Measurements from ENCODE around the gene NFILZ. TPM values are rescaled to one million over a fixed set of nuclear protein-coding genes. Genes with fewer than 3 reads are reported as not detected.
"Not testable (repeated sequence)": the region's sequence is repeated elsewhere in the genome, so short reads cannot be mapped to it uniquely, and the experiment has no call there.

The NFILZ gene
- total RNA-seq, 1 donor from 2014 or later, result not detected

DNA sequence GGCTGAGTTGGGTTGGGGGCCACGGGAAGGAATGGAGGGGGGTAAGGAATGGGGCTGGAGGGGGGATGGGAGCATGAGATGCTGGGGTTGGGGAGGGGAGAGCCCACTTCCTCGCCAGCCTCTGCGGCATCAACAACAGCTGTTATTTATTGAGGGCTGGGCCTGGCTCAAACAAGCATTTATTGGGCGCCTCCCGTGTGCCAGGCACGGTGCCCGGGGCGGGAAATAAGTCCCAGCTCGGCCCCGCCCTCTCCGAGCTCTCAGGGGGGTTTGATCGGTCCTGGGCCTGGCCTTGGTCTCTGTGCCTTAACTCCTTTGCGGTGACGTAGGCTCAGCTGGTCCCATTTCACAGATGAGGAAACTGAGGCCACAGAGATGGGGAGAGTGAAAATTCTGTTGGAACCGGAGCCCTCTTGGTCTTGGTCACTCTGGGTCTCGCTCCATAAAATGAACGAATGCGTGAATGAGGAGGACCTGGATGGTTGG, 19.0 kb upstream of the NFILZ start:
- DNase-seq (ENCODE audit: low spot score in 2 of 2) (no peak), FAIRE-seq (no peak)

DNA sequence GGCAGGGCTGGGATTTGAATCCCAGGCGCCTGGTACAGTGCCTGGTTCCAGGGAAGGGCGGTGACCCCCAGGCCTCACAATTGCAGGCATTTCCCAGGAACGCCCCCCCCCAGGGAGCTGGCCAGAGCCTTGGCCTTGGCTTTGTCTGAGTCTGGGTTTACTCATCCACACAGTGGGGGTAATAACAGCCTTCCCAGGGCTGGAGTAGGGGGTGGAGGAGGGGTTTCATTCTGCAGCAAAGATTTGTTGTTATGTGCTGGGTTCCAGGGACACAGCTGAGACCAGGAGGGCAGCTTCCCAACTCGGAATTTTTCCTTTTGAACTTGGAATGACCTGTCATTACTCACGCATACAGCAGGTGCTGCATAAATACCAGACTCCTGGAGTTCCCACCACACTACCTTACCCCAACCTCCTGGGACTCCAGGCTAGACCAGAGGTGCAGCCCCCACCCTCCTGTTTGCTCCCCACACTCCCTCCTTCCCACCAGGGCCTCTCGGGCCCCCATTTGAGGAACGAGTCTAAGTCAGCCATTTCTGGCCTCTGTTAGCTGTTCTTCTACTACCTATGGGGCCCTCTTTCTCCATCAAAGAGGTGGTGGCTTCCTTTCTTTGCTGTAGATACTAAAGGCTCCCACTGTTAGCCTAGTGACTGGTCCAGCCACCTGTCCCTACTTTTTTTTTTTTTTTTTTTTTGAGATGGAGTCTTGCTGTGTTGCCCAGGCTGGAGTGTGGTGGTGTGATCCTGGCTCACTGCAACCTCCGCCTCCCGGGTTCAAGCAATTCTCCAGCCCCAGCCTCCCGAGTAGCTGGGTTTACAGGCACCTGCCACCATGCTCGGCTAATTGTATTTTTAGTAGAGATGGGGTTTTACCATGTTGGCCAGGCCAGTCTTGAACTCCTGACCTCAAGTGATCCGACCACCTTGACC, 18.3 kb upstream of the NFILZ start:
- DNase-seq (ENCODE audit: low spot score in 2 of 2) (no peak), FAIRE-seq (no peak)

DNA sequence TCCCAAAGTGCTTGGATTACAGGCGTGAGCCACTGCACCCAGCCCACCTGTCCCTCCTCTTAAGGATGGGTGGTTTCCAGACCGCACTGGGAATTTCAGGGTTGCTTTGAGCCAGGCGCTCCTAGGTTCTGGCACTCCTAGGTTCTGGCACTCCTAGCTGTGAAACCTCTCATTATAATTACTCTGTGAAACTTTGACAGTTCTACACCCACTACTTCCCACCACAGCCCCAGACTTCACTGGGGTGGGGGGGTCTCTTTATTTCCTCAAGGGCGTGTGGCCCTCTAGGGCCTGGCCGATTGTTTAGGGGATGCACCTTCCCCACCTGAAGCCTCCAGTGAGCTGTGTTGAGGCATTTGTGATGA, 17.6 kb upstream of the NFILZ start:
- FAIRE-seq, result no peak
- DNase-seq (ENCODE audit: low spot score in 2 of 2), result peak in 1 of 2 donors; percentile 8

DNA sequence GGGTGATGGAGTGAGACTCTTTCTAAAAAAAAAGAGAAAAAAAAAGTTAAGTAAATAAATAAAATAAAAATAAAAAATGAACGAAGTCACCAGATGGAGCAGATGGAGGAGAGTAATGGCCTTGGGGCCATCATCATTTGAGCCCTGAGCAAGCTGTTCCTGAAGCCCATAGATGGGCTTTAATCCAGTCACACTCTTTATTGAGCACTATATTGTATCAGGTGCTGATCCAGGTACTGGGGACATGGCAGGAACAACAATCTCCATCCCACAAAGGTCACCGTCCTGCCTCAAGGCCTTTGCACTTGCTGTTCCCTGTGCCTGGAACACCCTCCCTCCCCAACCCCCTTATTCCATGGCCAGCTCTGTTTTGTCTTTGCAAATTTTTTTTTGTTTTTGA, 16.0 kb upstream of the NFILZ start:
- FAIRE-seq (no peak), DNase-seq (ENCODE audit: low spot score in 2 of 2) (no peak)

DNA sequence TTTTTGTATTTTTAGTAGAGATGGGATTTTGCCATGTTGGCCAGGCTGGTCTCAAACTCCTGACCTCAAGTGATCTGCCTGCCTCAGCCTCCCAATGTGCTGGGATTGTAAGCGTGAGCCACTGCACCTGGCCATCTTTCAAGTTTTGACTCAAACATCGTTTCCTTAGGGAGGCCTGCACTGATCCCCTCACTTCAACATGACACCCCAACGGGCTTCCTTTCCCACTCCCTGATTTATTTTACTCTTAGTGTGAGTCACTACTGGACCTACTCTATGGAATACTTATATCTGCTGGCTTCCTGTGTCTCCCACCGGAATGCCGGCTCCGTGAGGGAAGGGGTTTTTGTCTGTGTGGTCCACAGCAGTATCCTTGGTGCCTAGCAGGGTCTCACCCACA, 15.4 kb upstream of the NFILZ start:
- DNase-seq (ENCODE audit: low spot score in 2 of 2), result no peak
- FAIRE-seq, result no peak

DNA sequence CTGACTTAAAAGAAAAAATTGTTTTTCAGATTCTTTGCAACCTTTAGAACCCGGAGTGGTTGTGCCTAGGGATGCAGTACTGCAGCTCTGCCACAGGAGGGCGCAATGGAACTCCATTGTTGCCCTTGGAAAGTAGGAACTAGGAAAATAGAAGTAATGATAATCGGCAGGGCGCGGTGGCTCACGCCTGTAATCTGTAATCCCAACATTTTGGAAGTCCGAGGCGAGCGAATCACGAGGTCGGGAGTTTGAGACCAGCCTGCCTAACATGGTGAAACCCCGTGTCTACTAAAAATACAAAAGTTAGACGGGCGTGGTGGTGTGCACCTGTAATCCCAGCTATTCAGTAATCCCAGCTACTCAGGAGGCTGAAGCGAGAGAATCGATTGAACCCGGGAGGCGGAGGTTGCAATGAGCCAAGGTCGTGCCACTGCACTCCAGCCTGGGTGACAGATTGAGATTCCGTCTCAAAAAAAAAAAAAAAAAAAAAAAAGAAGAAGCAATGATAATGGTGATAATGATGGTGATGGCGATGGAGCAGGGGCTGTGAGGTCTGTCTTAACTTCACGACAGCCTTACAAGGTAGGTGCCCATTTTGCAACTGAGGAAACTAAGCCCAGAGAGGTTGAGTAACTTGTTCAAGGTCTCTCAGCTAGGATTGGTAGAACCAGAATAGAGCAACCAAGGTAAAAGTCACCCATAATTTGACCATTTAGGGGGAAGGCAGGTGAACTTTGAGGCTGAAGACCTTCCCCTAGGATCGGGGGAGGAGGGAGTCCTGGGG, 14.4 kb upstream of the NFILZ start:
- DNase-seq (ENCODE audit: low spot score in 2 of 2) (no peak), FAIRE-seq (no peak)

DNA sequence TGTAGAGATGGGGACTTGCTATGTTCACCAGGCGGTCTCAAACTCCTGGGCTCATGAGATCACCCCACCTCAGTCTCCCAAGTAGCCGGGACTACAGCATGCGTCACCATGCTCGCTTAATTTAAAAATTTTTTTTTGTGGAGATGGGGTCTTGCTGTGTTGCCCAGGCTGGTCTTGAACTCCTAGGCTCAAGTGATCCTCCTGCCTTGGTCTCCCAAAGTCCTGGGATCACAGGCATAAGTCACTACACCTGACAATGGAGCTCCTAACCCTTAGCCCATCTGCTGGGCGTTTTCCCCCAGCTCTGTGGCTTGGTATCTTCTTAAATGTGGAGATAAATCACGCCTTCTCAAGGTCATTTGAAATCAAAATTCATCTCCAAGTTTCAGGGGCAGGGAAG, 13.6 kb upstream of the NFILZ start:
- no peak for DNase-seq (ENCODE audit: low spot score in 2 of 2)
- FAIRE-seq, result no peak

DNA sequence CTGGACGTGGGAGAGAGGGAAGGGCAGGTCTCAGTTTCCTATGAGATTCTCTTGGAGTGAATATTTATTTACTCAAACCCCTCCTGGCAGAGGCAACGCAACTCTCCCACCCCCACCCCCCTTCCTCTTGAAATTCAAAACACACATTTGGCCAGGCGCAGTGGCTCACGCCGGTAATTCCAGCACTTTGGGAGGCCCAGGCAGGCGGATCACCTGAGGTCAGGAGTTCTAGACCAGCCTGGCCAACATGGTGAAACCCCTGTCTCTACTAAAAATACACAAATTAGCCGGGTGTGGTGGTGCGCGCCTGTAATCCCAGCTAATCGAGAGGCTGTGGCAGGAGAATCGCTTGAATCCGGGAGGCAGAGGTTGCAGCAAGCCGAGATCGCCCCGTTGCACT, 13.1 kb upstream of the NFILZ start:
- not testable (repeated sequence) for DNase-seq (ENCODE audit: low spot score in 2 of 2); FAIRE-seq

DNA sequence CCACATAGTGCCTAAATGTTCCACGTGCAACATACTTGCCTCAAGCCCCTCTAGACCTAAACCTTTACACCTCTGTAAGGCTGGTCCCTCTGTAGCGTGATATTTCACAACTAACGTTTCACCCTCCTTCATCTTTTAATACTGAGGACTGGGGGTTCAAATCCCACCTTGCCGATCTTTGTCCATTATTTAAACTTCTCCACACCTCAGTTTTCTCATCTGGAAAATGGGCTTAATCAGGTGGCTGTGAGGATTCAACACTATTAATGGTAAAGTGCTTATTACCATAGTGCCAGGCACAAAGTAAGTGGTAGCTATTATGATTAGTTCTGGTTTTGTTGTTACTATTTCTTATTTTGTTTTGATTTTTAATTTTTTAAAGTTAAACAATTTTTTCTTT, 12.4 kb upstream of the NFILZ start:
- no peak for DNase-seq (ENCODE audit: low spot score in 2 of 2)
- no peak for FAIRE-seq

DNA sequence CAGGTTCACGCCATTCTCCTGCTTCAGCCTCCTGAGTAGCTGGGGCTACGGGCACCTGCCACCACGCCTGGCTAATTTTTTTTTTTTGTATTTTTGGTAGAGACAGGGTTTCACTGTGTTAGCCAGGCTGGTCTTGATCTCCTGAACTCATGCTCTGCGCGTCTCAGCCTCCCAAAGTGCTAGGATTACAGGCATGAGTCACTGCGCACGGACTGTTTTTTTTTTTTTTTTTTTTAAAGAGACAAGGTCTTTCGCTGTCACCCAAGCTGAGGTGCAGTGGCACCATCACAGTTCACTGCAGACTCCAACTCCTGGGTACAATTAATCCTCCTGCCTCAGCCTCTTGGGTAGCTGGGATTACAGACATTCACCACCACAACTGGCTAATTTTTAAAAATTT, 11.7 kb upstream of the NFILZ start:
- no peak for DNase-seq (ENCODE audit: low spot score in 2 of 2)
- no peak for FAIRE-seq

DNA sequence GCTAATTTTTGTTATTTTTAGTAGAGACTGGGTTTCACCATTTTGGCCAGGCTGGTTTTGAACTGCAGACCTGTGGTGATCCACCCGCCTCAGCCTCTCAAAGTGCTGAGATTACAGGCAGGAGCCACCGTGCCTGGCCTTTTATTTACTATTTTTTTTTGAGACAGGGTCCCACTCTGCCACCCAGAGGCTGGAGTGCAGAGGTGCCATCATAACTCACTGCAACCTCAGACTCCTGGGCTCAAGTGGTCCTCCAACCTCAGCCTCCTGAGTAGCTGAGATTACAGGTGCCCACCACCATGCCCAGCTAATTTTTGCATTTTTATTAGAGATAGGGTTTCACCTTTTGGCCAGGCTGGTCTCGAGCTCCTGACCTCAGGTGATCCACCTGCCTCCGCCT, 7.5 kb upstream of the NFILZ start:
- not testable (repeated sequence) for FAIRE-seq; DNase-seq (ENCODE audit: low spot score in 2 of 2)

DNA sequence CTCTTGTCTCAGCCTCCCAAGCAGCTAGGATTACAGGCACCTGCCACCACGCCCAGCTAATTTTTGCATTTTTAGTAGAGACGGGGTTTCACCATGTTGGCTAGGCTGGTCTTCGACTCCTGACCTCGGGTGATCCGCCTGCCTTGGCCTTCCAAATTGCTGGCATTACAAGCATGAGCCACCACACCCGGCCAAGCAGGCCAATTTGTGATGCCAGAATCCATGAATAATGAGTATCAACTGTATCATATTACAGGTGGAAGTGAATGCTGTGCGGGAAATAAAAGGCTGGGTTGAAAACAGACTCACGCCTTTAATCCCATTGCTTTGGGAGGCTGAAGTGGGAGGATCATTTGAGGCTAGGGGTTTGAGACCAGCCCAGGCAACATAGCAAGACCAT, 3.6 kb upstream of the NFILZ start:
- no peak for FAIRE-seq
- no peak for DNase-seq (ENCODE audit: low spot score in 2 of 2)

DNA sequence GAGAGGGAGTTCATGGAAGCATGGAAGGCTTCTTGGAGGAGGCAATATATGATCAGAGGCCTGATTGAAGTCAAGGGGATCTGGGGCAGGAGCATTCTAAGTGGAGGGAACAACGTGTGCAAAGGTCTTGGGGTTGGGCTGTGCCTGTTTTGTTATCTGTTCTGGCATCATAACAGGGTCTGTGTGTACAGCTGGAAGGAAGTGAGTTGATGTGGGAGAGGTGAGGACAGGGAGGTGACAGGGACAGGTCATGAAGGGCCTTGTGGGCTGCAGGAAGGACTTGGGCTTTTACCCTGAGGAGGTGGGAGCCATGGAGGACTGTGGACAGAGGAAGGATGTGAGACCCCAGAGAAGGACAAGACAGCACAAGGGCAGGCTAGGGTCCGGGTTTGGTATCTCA, 1.2 kb upstream of the NFILZ start:
- FAIRE-seq (no peak), DNase-seq (ENCODE audit: low spot score in 2 of 2) (no peak)

DNA sequence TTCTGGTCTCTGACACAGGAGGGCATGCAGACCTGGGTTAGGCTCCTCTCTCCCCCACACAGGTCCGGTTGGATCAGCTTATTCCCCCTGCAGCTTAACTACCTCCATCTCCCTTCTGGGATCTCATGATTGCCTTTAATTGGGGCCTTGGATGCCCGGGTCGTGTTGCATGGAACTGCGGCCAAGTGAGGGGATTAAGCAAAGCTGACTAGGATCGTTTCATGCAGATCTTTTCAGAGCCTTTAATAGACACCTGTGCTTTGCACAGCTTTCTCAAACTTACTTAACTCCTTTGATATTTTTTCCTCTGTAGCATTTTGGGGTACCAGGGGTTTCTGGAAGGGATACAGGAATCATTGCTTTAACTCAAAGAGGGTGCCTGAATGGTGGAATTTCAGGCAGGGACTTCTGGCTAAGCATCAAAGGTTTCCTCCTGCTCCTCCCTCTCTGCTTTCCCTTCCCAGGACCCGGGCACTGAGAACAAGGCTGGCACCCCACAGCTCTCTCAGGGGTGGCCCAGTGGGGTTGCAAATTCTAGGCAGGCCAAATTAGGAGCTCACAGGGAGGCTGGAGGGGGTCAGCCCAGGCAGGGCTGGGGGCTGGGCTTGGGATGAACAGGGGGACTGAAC, 477 bp downstream of the NFILZ start:
- no peak for DNase-seq (ENCODE audit: low spot score in 2 of 2)
- no peak for FAIRE-seq

DNA sequence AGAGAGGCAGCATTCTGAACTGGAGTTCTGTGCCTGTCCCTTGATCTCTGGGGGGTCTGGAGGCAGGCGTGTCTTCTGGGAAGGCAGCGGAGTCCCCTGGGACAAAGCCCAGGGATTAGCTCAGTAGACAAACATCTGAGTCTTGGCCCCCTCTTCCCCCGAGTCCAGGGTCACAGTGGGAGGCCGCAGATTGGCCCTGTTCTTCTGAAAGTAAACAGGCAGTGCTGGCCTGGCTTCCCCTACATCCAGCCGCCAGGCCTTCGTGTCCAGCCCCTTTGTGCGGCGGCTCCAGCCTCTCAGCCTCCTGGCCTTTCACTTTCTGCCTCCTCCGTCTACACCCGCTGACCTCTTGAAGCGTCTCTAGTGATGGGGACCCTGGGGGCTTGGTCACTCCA, 989 bp downstream of the NFILZ start:
- FAIRE-seq (no peak), DNase-seq (ENCODE audit: low spot score in 2 of 2) (peak in 1 of 2 donors; percentile 59)

DNA sequence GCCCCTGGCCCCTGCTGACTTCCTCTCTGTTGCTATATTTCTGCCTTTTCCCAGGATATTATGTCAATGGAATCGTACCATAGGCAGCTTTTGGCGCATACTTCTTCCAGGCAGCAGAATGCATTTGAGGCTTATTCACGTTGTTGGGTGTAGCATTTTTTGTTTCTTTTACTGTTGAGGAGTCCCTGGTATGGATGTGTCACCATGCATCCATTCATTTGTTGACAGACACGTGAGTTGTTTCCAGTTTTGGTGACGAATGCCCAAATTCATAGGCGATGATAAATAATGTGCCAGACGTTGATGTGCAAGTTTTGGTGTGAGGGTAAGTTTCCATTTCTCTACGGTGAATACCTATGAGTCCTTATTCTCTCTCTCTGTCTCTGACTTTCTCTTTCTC, 5.0 kb downstream of the NFILZ start:
- DNase-seq (ENCODE audit: low spot score in 2 of 2) (no peak), FAIRE-seq (no peak)

DNA sequence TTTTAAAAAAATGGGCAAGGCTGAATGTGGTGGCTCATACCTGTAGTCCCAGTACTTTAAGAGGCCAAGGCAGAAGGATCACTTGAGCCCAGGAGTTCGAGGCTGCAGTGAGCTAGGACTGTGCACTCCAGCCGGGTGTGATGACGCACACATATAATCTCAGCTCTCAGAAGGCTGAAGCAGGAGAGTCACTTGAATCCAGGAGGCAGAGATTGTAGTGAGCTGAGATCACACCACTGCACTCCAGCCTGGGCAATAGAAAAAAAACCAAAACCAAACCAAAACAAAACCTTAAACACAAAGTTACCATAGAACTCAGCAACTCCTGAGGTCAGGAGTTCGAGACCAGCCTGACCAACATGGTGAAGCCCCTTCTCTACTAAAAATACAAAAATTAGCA, 6.6 kb downstream of the NFILZ start:
- not testable (repeated sequence) for DNase-seq (ENCODE audit: low spot score in 2 of 2); FAIRE-seq

DNA sequence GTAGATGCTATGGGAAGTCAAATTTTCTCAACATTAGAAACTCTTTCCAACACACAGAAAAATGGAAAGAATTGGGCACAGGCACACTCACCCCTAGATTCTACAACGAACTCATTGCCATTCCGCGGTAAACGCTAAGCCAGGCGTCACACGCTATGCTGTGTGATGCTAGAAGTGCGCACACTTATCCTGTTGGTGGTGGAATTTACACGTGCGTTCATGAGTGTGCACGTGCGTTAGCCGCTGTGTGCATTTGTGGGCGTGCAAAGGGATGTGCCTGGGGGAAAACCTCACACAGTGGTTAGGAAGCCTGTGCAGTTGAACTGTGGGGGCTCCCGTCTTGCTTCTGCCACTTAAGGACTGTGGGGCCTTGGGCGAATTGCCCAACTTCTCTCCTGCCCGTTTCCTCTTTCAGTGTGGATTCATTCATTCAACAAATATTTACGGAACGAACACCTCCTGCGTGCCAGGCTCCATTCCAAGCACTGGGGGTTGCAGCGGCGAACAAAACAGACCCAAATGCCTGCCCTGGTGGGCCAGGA, 7.7 kb downstream of the NFILZ start:
- FAIRE-seq (no peak), DNase-seq (ENCODE audit: low spot score in 2 of 2) (no peak)

DNA sequence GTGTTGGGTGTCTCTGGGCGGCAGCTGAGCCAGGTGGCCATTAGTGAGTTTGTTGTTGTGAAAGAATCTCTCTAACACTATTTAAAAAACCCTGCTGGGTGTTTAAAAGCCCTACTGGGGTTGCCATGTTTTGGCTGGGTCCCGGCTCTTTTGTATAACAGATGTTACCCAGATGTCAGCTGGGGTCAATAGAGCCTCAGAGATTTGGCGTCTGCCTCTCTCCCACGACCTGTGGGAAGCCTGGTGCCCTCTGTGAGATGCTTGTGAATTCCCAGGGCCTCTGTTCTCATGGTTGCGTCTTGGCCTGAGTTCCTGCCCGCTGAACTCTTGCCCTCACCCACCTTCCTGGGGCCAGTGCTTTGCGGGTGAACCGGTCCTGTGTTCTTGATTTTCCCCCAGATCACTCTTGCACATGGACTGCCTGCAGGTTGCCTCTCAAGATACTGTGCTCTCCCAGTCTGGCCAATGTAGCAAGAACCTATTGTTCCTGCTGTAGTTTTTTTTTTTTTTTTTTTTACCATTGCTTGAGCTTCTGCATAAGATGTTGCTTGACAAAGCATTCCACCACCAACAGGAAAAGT, 9.5 kb downstream of the NFILZ start:
- no peak for FAIRE-seq
- no peak for DNase-seq (ENCODE audit: low spot score in 2 of 2)

DNA sequence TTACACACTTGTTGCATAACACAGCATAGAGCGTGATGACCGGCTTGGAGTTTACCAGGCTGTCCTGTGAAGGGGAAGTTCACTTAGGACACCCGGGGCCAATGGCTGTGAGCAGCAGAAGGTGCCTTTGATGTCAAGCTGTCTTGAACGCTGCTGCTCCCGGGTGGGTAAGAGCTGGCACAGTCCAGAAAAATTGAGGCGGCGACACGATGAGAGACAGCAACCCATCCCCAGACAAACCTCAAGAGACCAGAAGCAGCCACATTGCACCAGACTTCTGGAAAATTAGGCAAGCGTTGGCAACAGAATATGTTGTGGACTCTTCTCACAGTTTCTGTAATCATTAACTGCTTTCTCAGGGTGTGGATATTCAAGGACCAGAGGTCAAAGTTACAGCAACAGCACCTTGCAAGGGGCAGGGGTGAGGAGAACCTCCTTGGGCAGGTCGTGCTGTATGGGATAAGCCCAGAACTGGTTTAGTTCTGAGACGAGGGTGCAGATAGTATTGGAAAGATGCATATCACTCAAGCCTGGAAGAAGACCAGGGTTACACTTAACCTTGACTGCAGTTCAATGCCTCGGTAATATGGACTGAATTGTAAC, 10.1 kb downstream of the NFILZ start:
- FAIRE-seq (no peak), DNase-seq (ENCODE audit: low spot score in 2 of 2) (no peak)

Data from frontal cortex (tissue), 4 donors.